Measurements from ENCODE around the gene ETS2. TPM values are rescaled to one million over a fixed set of nuclear protein-coding genes. Genes with fewer than 3 reads are reported as not detected.

ETS2 gene
- total RNA-seq, 1 donor from 2014 or later, result 102 TPM

- no peak for DNase-seq (ENCODE audit: extremely low read depth, low read depth, low spot score)
These were observed 4.6 kb upstream of the ETS2 start for GRCh38 chr21:38800924-38801744.

- DNase-seq (ENCODE audit: extremely low read depth, low read depth, low spot score), result no peak
These were observed 3.4 kb upstream of the ETS2 start for GRCh38 chr21:38802050-38803026.

GRCh38 chr21:38803075-38803660 lies 2.6 kb upstream of the ETS2 start:
- DNase-seq (ENCODE audit: extremely low read depth, low read depth, low spot score), result no peak

- no peak for DNase-seq (ENCODE audit: extremely low read depth, low read depth, low spot score)
These were observed 1.5 kb upstream of the ETS2 start for GRCh38 chr21:38804030-38804788.

- DNase-seq (ENCODE audit: extremely low read depth, low read depth, low spot score), result no peak
These were observed 871 bp upstream of the ETS2 start for GRCh38 chr21:38804789-38805327.

- DNase-seq (ENCODE audit: extremely low read depth, low read depth, low spot score), result no peak
These were observed 618 bp downstream of the ETS2 start for GRCh38 chr21:38806153-38806941.

GRCh38 chr21:38806942-38807284 lies 1.2 kb downstream of the ETS2 start:
- no peak for DNase-seq (ENCODE audit: extremely low read depth, low read depth, low spot score)

GRCh38 chr21:38807441-38807871 lies 1.7 kb downstream of the ETS2 start:
- no peak for DNase-seq (ENCODE audit: extremely low read depth, low read depth, low spot score)

GRCh38 chr21:38807986-38808385 lies 2.3 kb downstream of the ETS2 start:
- DNase-seq (ENCODE audit: extremely low read depth, low read depth, low spot score), result no peak

- no peak for DNase-seq (ENCODE audit: extremely low read depth, low read depth, low spot score)
These were observed 3.6 kb downstream of the ETS2 start for GRCh38 chr21:38809198-38809878.

- no peak for DNase-seq (ENCODE audit: extremely low read depth, low read depth, low spot score)
These were observed 4.5 kb downstream of the ETS2 start for GRCh38 chr21:38810034-38810825.

GRCh38 chr21:38810826-38811164 lies 5.1 kb downstream of the ETS2 start:
- DNase-seq (ENCODE audit: extremely low read depth, low read depth, low spot score), result no peak

- DNase-seq (ENCODE audit: extremely low read depth, low read depth, low spot score), result no peak
These were observed 5.5 kb downstream of the ETS2 start for GRCh38 chr21:38811257-38811656.

- no peak for DNase-seq (ENCODE audit: extremely low read depth, low read depth, low spot score)
These were observed 7.4 kb downstream of the ETS2 start for GRCh38 chr21:38813143-38813542.

GRCh38 chr21:38813547-38813946 lies 7.8 kb downstream of the ETS2 start:
- DNase-seq (ENCODE audit: extremely low read depth, low read depth, low spot score), result no peak

- no peak for DNase-seq (ENCODE audit: extremely low read depth, low read depth, low spot score)
These were observed 8.7 kb downstream of the ETS2 start for GRCh38 chr21:38814126-38815059.

- no peak for DNase-seq (ENCODE audit: extremely low read depth, low read depth, low spot score)
These were observed 9.3 kb downstream of the ETS2 start for GRCh38 chr21:38815060-38815405.
